GM19193 (cell line): ENCODE results near the gene IPO5.

Experiments
- POLR2A ChIP-seq: IDR thresholded peaks from 4 replicates; pipeline ENCODE4 v1.6.1; 2011; ENCODE audit not compliant: insufficient read depth, insufficient read length; ENCODE audit errors: extremely low read depth

Gene IPO5

DNA sequence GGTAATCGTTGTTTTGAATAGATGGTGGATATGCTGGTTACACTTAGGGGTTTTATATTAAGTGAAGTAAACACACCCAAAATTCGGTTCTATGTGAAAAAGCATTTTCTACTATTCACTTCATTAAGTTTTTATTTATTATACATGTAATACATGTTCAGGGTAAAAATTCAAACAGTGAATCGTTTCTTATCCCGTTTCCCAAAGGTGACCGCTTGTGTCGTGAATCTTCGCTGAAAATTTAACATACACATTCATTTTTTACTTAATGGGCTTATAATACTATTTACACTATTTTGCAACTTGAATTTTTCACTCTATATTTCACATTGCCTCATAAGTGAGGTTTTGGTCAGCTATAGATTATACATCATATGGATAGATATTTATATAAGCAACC is 24.5 kb downstream of the IPO5 start:
- no peak for TF ChIP-seq POLR2A

DNA sequence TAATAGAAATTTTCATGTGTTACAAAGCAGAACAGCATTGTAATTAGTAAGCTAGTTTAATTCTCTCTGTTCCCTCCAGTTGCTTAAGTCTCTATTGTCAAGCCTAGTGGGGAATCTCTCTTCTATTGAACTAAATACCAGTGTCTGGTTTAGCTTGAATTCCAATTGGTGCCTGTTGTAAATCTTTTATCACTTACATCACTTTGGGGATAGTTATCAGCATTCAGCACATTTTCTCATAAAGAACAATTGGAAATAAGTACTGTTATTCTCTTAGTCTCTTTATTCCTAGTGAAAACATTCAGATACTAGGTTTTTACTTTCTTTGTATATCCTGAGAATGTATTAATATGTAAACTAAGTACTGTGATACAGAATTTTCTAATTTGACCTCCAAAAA is 25.2 kb downstream of the IPO5 start:
- TF ChIP-seq POLR2A, result no peak

DNA sequence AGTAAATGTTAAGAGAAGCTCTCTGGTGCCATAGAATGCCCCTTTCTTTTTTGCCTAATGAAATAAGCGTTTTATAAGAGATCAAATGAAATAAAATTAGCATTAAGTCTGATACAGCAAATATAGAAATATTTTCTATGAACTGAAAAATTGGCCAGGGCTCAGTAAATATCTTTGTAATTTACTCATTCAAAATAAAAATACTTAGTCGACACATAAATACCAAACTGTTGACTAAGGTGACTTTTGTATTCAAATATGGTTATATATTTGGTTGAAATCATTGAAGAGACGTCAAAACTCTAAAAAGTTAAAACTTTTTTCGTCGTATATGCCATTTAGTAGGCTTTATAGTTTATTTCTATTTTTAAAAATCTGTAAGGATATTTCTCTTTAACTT is 25.6 kb downstream of the IPO5 start:
- no peak for TF ChIP-seq POLR2A

DNA sequence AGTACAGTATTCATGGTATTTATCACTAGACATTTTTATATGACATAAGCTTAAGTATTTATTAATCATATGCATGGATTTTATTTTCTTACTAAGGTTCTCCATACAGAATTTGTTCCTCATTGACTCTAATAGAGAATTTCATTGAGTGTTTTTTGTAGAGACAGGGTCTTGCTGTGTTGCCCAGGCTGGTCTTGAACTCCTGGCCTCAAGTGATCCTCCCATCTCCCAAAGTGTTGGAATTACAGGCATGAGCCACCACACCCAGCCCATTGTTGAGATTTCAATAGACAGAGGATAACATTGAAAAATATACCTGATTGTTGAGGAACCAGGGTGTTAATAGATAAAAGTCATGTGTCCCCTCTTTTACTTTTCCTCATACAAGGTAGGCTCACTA is 26.1 kb downstream of the IPO5 start:
- no peak for TF ChIP-seq POLR2A

DNA sequence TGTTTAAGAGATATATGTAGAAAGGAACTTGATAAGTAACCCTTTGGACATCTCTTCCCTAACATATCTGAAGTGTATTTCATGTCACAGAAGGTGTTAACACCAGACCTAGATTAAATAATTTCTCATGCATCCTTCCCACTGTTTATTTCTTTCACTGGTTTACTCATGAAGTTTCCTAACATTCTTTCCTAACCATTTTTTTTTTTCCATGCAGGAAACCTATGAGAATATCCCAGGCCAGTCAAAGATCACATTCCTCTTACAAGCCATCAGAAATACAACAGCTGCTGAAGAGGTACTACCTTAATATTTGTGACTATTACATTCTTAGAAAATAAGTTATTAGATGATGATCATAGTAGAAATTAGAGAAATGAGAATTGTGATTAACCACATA is 28.8 kb downstream of the IPO5 start:
- no peak for TF ChIP-seq POLR2A

DNA sequence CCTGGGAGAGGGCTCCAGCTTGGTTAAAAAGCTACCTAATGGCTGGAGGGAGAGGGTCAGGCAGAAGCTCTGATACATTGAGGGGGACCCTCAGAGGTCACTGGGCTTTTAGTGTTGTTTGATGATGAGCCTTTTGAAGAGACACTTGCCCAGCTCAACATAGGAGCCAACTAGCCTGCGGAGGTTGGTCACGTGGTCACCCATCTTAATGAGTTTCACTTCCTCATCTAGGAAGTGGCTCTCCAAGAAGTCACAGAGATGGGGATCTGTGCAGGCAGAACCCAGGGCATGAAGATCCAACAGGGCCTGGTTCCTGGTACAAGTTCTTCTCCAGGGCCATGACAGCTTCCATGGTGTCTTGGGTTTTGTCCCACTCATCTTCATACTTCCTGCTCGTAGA is 33.4 kb downstream of the IPO5 start:
- TF ChIP-seq POLR2A, result no peak

DNA sequence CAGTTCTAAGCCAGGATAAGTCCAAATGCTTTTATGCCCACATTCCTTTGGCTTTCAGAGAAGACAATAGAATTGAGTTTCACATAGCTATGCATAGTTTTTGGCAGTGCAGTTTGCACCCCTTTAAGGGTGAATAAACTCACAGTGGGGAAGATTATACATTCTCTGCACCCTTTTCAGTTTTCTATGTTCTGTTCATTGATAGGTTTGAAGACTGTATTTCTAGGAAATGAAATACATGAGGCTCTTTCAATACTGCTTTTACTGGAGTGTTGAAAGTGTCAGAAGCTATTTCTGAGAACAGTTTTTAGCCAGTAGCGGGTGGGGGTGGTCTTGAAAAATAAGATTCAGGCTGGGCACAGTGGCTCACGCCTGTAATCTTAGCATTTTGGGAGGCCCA is 46.2 kb downstream of the IPO5 start:
- TF ChIP-seq POLR2A, result no peak

DNA sequence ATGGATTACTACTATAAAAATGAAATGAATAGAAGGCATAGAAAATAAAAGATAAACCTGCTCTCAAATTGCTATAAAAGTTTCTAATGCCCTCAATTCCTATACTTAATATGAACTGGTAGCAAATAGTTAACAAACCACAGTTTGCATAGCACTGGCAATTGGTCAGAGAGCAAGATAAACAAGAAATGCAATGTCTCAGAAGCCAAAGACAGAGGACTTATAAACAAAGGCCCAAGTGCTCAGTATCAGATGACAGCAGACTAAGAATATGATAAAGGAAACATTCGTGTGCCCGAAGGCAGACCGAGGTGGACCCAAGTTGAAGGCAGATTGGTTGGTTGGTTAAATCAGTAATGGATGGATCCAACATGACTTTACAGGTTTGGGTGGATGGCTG is 50.6 kb downstream of the IPO5 start:
- TF ChIP-seq POLR2A, result no peak

DNA sequence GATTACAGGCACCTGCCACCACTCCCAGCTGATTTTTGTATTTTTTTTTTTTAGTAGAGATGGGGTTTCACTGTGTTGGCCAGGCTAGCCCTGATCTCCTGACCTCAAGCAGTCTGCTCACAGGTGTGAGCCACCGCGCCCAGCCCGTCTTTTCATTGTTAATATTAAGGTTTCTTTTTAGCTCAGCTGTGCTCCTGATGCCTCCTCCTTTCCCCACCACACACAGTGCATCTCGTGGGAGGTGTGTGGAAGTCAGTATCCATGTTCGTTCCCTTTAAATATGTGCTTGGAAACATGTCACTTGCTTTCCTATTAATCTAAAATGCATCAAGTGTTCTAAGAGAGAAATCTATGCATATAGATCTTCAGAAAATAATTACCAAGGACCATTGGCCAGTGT is 53.5 kb downstream of the IPO5 start:
- no peak for TF ChIP-seq POLR2A

DNA sequence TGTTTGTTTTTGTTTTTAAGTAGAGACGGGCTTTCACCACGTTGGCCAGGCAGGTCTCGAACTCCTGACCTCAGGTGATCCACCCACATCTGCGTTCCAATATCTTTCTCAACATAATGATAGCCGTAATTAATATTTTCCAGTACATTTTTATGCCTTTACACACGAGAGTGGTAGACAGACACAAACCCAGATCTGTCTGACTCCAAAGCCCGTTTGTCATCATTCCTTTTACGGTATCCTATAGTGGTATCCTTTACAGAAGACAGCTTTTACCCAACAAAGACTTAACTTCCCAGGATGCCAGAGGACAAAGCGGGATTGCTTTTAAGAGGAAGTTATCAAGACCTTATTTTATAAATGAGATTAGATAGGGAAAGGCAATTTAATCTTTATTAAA is 59.8 kb downstream of the IPO5 start:
- TF ChIP-seq POLR2A, result no peak

DNA sequence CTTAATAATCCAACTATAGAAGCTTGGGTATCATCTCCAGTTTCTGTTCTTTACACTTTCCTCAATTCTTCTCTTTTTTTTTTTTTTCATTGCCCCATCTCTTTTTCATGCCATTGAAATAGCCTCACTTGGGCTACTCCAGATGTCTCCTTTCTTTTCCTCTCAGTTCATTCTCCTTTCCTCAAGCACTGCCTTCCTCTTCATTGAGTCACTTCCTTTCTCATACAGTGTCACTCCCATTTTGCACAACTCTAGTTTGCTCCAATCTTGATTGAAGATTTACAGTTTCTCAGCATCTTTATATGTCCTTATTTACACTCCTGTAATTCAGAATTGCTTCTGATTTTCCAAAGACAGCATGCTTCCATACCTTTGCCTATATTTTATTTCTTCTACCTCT is 61.3 kb downstream of the IPO5 start:
- no peak for TF ChIP-seq POLR2A

DNA sequence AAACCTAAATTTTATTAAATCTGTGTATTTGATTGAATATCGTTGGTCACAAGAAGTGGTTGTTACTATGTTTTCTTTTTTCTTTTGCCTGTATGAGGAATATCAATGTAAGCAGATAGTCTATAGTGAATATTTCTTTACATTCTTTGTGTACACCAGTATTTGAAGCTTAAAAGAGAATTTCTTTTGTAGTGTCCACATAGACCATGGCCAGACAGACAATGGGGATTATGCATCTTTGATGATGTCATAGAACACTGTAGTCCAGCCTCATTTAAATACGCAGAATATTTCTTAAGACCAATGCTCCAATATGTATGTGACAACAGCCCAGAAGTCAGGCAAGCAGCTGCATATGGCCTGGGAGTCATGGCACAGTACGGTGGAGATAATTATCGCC is 64.8 kb downstream of the IPO5 start:
- TF ChIP-seq POLR2A, result no peak

DNA sequence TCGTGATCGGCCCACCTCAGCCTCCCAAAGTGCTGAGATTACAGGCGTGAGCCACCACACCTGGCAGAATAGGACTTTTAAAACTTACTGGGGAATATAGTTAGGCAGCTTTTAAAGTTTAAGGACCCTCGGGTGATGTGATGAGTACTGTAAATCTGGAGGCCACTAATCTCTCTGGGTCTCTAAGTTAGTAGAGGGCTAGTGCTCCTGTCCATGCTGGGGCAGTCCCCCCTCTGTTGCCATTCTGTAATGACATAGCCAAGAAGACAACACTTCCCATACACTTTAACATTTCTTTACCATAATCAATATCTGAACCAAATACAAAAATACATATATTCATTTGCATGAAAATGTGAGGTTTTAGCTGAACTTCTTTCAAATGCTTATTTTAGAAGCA is 65.7 kb downstream of the IPO5 start:
- no peak for TF ChIP-seq POLR2A

DNA sequence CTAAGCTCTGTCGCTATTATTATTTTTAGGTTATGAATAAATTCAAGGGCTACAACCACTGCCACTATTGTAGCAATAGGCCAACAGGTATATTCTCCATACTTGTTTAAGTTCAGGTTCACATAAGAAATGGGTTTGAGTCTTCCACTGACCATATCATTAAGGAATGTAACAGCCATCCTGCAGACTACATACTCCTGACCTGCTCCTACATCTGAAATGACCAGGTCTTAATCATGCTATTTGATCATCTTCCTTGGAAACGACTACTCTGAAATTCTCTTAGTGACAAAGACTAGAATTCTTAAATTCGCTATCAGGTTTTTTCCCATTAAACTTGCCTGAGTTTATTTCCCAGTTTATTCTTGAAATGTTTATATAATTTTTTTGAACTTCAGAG is 66.8 kb downstream of the IPO5 start:
- TF ChIP-seq POLR2A, result no peak

DNA sequence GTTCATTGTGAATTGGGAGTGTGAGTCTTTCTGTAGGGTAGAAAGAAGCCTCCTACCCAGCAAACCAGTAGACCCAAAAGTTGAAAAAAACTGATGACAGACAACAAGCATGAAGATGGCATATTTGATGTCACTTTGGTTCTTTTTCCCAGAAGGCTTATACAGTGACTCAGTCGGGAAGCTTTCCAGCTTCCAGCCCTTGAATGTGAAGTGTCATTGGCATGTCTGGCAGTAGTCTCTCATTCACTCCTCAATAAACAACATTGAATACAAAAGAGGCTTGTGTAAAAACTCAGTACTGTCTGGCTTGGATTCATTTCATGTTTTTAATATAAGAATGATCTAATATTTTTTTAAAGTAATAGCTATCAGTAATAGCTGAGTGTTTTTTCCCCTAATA is 68.7 kb downstream of the IPO5 start:
- no peak for TF ChIP-seq POLR2A

DNA sequence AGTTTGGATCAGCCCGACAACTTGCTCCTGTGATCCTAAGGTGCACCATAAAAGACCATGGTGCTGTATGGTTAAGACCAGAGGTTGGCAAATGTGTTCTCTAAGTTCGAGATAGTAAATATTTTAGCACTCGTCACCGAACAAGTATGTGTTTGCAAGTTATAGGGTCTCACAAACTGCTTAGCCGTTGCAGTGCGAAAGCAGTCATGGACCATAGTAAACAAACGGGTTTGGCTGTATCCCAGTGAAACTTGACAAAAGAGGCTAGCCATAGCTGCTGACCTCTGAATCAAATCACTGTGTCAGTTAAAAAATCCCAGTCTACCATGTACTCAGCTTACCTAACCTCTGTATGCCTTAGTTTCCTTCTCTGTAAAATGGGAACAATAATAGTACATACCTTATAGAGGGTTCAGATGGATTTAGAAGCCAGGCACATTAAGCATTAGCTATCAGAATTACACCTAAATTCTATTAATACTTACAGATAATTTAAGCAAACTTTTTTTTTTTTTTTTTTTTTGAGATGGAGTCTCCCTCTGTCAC is 72.1 kb downstream of the IPO5 start:
- TF ChIP-seq POLR2A, result no peak

DNA sequence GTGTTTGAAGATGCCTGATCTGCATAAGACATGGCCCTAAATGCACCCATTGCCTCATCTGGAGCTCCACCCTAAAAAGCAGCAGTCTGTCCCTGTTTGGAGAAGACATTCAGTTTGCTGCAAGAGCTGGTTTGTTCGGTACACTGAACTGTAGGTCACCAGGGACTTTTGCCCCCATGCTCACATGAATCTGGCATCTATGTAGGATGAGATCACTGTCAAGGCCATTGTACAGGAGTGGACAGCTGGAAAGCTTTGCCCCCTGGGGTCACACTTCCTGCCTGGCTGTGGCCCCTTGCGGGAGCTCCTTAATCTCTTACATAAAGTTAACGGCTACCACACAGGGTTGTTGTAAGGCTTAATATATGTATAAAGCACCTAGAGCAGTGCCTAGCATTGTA is 73.0 kb downstream of the IPO5 start:
- TF ChIP-seq POLR2A, result no peak
